ENCODE measurements around the gene NOBOX. TPM values are rescaled to one million over a fixed set of nuclear protein-coding genes. Genes with fewer than 3 reads are reported as not detected.
"Not testable (repeated sequence)": the region's sequence is repeated elsewhere in the genome, so short reads cannot be mapped to it uniquely, and the experiment has no call there.

NOBOX gene
- total RNA-seq, 1 donor from 2014 or later = not detected

DNA sequence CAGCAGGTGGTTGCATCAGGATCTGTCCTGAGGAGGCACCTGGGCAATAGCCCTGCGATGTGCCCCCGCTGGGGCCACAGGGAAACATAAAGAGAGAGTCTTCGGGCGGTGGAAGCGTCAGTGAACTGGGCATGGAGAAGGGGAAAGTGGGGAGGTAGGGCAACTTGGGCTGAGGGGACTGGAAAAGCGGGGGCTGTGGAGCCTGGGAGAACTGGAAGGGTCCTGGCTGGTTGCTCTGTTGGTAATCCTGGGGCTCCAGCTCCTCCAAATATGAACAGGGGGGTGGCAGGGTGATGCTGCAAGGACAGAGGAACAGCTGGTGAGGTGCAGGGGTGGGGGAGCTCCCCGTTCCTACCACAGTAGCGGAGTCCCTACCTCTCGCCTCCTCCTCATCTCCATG, 5.2 kb downstream of the NOBOX start:
- DNase-seq (ENCODE audit: low spot score) = no peak
- intact Hi-C loops (cut with DNase I) = no loop called here

- DNase-seq (ENCODE audit: low spot score) = no peak
- intact Hi-C loops (cut with DNase I) = no loop called here
Measured at GRCh38 chr7:144397086-144397485, 6.4 kb downstream of the NOBOX start.

GRCh38 chr7:144391823-144392255, 11.7 kb downstream of the NOBOX start:
- DNase-seq (ENCODE audit: low spot score) = no peak
- intact Hi-C loops (cut with DNase I) = no loop called here

DNA sequence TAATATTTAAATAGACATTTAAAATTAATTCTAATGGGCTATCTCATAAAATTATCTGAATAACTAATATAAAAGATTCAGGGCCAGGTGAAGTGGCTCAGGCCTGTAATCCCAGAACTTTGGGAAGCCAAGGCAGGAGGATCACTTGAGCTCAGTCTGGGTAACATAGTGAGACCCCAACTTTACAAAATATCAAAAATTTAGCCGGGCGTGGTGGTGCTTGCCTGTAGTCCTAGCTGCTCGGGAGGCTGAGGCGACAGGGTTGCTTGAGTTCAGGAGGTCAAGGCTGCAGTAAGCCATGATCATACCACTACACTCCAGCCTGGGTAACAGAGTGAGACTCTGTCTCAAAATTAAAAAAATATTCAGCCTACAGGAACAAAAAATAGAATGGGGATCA, 12.5 kb downstream of the NOBOX start:
- no peak for DNase-seq (ENCODE audit: low spot score)
- intact Hi-C loops (cut with DNase I) = no loop called here

DNA sequence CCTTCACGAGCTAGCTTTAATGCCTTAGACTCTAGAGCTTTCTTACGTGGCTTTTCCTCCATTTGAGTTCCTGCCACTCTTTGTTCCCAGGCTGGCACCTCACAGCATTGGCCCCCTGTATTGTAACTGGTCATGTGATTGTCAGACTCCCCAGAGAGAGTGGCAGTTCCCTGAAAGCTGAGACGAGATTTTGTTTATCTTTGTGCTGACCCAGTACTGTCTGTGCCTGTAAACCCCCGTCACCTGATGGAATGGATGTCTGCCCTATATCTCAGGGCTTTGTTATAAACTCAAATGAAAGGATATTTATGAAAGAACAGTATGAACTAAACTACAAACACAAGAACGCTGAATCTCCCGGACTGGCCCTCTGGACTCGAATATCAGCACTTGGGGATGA, 13.0 kb downstream of the NOBOX start:
- intact Hi-C loops (cut with DNase I) = no loop called here
- DNase-seq (ENCODE audit: low spot score) = no peak

- no peak for DNase-seq (ENCODE audit: low spot score)
- intact Hi-C loops (cut with DNase I) = no loop called here
Measured at GRCh38 chr7:144388950-144389349, 14.5 kb downstream of the NOBOX start.

GRCh38 chr7:144386741-144387140, 16.8 kb downstream of the NOBOX start:
- no peak for DNase-seq (ENCODE audit: low spot score)
- intact Hi-C loops (cut with DNase I) = no loop called here

DNA sequence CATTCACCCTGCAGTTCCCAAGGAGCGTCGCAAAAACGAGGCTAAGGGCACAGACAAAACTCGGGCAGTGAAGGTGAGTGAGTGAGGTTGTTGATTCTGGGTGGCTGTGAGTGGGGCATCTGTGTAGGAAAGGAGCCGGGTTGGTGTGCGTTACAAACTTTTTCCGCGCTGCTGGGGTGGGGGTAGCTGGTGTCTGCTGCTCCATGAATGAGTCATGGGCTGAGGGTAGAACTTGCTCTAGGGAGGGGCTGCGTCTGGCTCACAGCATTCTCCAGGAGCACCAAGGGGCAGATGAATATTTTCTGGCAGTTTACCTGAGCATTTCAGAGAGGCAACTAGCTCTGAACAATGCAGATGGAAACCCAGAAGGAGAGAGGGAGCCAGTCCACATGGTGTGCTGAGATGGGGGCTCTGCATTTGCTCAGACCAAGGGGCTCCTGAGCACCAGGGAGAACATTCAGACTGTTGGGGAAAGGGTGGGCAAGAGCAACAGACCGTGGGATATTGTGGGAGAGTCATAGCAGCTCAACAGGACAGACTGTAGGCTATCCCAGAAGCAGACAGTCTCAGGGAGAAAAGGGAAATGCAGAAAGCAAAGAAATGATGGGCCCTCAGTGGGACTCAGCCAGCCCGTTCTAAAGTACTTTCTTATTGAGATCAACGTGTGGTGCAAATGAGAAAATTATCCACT, 18.8 kb downstream of the NOBOX start:
- intact Hi-C loops (cut with DNase I) = no loop called here
- no peak for DNase-seq (ENCODE audit: low spot score)

- no peak for DNase-seq (ENCODE audit: low spot score)
- intact Hi-C loops (cut with DNase I) = no loop called here
Measured at GRCh38 chr7:144384071-144384470, 19.4 kb downstream of the NOBOX start.

GRCh38 chr7:144379776-144380384, 23.6 kb downstream of the NOBOX start:
- intact Hi-C loops (cut with DNase I) = no loop called here

DNA sequence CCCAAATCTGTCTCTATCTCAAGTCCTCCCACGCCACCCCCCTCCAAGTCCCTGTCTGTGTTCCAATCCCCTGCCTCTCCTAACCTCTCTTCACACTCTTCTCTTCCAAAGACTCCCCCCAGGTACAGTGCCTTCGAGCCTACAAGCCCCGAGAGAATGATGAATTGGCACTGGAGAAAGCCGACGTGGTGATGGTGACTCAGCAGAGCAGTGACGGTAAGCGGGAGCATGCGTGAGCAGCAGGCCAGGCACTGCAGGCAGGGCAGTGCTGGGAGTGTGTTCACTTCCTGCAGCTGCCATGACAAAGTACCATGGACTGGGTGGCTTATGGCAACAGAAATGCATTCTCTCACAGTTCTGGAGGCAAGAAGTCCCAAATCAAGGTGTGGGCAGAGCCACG, 24.8 kb downstream of the NOBOX start:
- DNase-seq (ENCODE audit: low spot score) = no peak
- intact Hi-C loops (cut with DNase I) = no loop called here

More at GRCh38 chr7:144379776-144380384, 23.6 kb downstream of the NOBOX start:
- no peak for DNase-seq (ENCODE audit: low spot score)

- DNase-seq (ENCODE audit: low spot score); intact Hi-C loops (cut with DNase I): not testable (repeated sequence)
Measured at GRCh38 chr7:144369221-144369620, 34.3 kb downstream of the NOBOX start.

- not testable (repeated sequence) for DNase-seq (ENCODE audit: low spot score)
Measured at GRCh38 chr7:144367250-144367649, 36.2 kb downstream of the NOBOX start.

GRCh38 chr7:144365523-144365922, 38.0 kb downstream of the NOBOX start:
- intact Hi-C loops (cut with DNase I); DNase-seq (ENCODE audit: low spot score): not testable (repeated sequence)

More at GRCh38 chr7:144367250-144367649, 36.2 kb downstream of the NOBOX start:
- intact Hi-C loops (cut with DNase I) = not testable (repeated sequence)

- intact Hi-C loops (cut with DNase I); DNase-seq (ENCODE audit: low spot score): not testable (repeated sequence)
Measured at GRCh38 chr7:144362061-144362460, 41.4 kb downstream of the NOBOX start.

GRCh38 chr7:144356860-144357259, 46.6 kb downstream of the NOBOX start:
- DNase-seq (ENCODE audit: low spot score); intact Hi-C loops (cut with DNase I): not testable (repeated sequence)

DNA sequence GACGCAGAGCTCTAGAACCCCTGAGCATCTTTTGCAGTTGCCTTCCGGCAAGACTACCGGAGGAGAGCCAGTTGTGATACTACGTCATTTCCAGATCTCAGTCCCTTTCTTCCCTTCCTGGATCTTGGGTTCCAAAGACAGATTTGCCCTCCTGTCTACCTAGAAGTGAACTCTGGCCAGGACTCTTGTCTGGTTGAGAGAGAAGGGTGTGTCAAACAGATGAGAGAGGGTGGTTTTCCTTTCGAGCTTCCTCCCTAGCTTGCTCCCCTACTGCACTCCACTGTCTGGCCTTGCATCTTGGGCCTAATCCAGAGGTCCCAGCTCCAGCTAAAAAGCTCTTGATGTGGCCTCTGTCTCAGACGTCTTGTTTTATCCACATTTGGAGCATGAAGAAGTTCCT, 47.3 kb downstream of the NOBOX start:
- intact Hi-C loops (cut with DNase I); DNase-seq (ENCODE audit: low spot score): not testable (repeated sequence)

- intact Hi-C loops (cut with DNase I); DNase-seq (ENCODE audit: low spot score): not testable (repeated sequence)
Measured at GRCh38 chr7:144355176-144355822, 48.2 kb downstream of the NOBOX start, which contains the start of gene ARHGEF5. TSS of gene ARHGEF5 (plus strand) at chr7:144355402. CDS start at chr7:144362670, 7,268 bp downstream.

DNA sequence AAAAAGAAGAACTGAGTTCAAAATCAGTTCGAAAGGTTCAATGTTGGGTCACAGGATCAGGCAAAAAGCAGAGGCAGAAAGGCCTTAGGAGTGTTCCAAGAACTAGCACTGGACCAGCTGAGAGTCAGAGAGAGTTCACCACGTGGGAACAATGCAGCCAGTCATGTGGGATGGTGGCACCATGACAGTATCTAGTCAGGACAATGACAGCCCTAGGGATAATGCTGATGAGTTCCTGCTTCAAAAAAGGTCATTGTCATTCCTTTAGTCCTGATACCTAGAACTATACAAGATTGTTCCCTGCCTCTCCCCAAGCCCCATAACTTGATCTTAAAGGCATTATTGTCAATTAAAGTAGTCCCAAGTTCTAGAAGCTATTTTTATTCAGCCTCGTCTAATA, 51.8 kb downstream of the NOBOX start:
- DNase-seq (ENCODE audit: low spot score); intact Hi-C loops (cut with DNase I): not testable (repeated sequence)

DNA sequence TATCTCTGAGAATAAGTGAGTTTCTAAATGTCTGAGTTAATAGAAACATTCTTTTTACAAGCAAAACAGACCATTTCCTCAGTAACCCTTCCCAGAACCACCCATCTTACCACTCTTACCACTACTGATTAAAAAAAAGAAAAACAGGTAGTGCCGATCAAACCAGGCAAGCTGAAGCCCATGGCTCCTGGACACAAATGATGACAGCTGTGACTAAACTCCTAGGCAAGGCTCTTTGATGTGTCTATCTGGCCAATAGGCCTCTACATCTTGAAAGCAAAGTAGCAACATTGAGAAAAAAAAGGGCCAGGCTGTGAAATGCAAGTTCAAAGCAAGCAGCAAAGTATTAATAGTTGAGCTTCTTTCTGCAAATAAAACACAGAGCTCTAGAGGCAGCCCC, 54.9 kb downstream of the NOBOX start:
- DNase-seq (ENCODE audit: low spot score); intact Hi-C loops (cut with DNase I): not testable (repeated sequence)

All from cardiac septum (tissue), 1 donor.